ENCODE results near the gene CFAP298.

CFAP298 gene

DNA sequence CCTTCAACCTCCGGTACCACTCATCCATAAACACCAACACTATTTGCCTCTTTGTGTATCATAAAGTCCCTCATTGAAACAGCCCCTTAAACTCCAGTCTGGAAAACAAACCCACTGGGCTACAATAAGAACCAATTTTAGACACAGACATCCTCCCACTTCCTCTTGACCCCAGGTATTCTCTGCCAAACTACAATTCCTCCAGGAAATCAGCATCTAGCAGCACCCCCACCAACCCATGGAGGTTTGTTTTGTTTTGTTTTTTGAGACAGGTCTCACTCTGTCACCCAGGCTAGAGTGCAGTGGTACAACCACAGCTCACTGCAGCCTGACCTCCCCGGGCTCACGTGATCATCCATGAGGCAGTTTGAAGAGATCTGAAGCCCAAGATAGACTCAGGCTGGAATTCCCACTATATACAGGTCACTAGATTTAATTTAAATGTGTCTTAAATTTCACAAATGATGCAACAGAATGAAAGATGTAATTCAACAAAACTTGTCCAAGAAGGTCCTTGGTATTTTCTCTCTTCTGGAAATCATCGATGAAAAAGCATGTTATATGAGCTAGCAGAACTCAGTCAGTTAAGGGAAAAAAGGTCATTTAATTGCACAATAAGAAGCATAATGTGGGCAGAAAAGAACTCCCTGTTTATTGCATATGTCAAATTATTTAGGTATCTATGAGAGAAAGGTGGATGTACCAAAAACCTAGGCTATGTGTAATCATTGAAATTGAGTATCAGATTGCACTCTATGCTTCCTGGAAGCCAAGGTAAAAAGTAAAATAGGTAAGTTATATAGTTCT, 57.1 kb downstream of the CFAP298 start:
- Histone ChIP-seq H3K9me3 (ENCODE audit: insufficient read depth, low read length) (no peaks in the 10 kb centered on the region), H3K9ac (ENCODE audit: insufficient read length, low read depth) (no peak overlapping the region), H3K4me3 (ENCODE audit: insufficient read length, low read depth) (no peak overlapping the region), H3K36me3 (ENCODE audit: insufficient read depth, insufficient read length, low read length) (no peaks in the 10 kb centered on the region), H3K27me3 (ENCODE audit: insufficient read depth, insufficient read length) (no peaks in the 10 kb centered on the region), H3K4me1 (ENCODE audit: insufficient read depth, insufficient read length) (no peaks in the 10 kb centered on the region)
- TF ChIP-seq YY1 (IDR thresholded peaks at IDR 0.05; ENCODE audit: insufficient read depth, insufficient read length): no peak
- TF ChIP-seq ZNF274 (IDR thresholded peaks at IDR 0.05; ENCODE audit: low read depth, low read length): no peak
- TF ChIP-seq SUZ12 (IDR thresholded peaks at IDR 0.05; ENCODE audit: extremely low read depth, insufficient read depth, insufficient read length): no peak
- DNase-seq (ENCODE audit: low read depth, low spot score): no peak

DNA sequence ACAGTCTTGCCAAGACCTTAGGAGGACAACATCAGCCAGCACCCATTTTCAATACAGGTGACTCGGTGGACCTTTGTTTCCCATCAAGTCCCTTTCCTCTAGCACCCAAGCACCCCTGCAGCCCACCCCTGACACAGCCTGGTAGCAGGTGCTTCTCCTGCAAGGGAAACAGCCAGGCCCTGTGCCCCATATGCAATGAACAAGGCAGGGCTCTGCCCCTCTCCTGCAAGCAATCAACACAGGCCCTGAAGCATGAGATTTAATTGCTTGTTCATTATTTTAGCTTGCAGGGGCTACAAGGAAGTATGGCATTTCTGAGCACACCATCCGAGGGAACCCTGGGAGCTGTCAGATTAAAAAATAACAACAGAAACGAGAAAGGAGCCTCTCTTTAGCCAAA, 62.3 kb downstream of the CFAP298 start:
- H3K36me3 ChIP-seq (ENCODE audit: insufficient read depth, insufficient read length, low read length): no peaks in the 10 kb centered on the region
- TF ChIP-seq SUZ12 (IDR thresholded peaks at IDR 0.05; ENCODE audit: extremely low read depth, insufficient read depth, insufficient read length) (no peak), ZNF274 (IDR thresholded peaks at IDR 0.05; ENCODE audit: low read depth, low read length) (no peak), YY1 (IDR thresholded peaks at IDR 0.05; ENCODE audit: insufficient read depth, insufficient read length) (no peak)
- H3K9me3 ChIP-seq (ENCODE audit: insufficient read depth, low read length): no peaks in the 10 kb centered on the region
- DNase-seq (ENCODE audit: low read depth, low spot score): no peak
- H3K4me1 ChIP-seq (ENCODE audit: insufficient read depth, insufficient read length): no peaks in the 10 kb centered on the region
- no peaks in the 10 kb centered on the region for H3K27me3 ChIP-seq (ENCODE audit: insufficient read depth, insufficient read length)
- H3K4me3 ChIP-seq (ENCODE audit: insufficient read length, low read depth): no peak overlapping the region
- H3K9ac ChIP-seq (ENCODE audit: insufficient read length, low read depth): no peak overlapping the region

DNA sequence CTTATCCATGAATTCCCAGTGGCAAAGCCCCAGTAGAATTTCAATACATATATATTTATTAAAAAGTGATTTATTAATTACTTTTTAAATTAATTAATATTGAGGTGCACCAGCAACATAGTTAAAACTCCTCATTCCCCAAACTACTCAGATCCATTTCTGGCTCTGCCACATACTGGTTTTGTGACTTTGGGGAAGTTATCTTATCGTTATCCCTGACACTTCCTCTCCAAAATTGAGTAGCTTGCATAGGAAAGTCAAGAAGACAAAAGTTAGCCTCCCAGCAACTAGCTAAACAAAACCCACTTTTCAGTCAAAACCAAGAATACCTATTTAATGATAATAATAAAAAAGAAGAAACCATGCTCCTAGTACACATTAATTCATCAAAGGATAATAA, 62.7 kb downstream of the CFAP298 start:
- Histone ChIP-seq H3K4me1 (ENCODE audit: insufficient read depth, insufficient read length) (no peaks in the 10 kb centered on the region), H3K36me3 (ENCODE audit: insufficient read depth, insufficient read length, low read length) (no peaks in the 10 kb centered on the region)
- DNase-seq (ENCODE audit: low read depth, low spot score): no peak

More for the DNA sequence above, 62.7 kb downstream of the CFAP298 start:
- TF ChIP-seq SUZ12 (IDR thresholded peaks at IDR 0.05; ENCODE audit: extremely low read depth, insufficient read depth, insufficient read length) (no peak), ZNF274 (IDR thresholded peaks at IDR 0.05; ENCODE audit: low read depth, low read length) (no peak), YY1 (IDR thresholded peaks at IDR 0.05; ENCODE audit: insufficient read depth, insufficient read length) (no peak)
- Histone ChIP-seq H3K27me3 (ENCODE audit: insufficient read depth, insufficient read length) (no peaks in the 10 kb centered on the region), H3K4me3 (ENCODE audit: insufficient read length, low read depth) (no peak overlapping the region), H3K9me3 (ENCODE audit: insufficient read depth, low read length) (no peaks in the 10 kb centered on the region), H3K9ac (ENCODE audit: insufficient read length, low read depth) (no peak overlapping the region)
